GM21786 (cell line): ENCODE results near the gene EPN1.

Experiments
- ATAC-seq: cut with Tn5 transposase; IDR thresholded peaks from one replicate; pipeline ENCODE4 v1.9.1; 2021; ENCODE audit not compliant: unreplicated experiment

EPN1 gene

DNA sequence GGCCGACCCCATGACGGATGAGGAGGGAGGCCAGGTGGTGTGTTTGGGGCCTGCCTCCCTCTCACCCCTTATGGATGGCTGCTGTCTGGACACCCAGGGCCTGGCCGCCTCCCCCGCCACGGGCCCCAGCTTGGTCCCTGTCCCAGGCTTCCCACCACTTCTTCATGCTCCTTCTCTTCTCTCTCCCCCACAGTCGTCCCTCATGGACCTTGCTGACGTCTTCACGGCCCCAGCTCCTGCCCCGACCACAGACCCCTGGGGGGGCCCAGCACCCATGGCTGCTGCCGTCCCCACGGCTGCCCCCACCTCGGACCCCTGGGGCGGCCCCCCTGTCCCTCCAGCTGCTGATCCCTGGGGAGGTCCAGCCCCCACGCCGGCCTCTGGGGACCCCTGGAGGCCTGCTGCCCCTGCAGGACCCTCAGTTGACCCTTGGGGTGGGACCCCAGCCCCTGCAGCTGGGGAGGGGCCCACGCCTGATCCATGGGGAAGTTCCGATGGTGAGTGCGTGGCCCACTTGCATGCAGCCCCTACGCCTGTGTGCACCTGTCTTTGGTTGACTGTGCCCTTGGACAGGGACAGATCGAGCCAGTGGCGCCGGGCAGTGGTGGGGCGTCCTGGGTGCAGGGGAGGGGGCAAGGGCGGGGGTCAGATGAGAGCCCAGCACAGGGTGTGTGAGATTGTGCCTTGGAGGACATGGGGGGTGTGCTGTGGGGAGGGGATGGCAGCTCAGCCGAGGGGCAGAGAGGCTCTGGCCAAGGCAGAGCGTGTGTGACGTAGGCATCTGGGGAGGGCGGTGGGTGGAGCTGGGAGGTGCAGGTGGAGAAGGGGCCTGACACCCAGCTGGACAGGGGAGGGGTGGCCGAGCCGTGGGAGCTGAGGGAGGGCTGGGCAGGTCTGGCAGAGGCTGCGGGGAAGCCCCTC, 16.8 kb downstream of the EPN1 start:
- ATAC-seq: no peak

DNA sequence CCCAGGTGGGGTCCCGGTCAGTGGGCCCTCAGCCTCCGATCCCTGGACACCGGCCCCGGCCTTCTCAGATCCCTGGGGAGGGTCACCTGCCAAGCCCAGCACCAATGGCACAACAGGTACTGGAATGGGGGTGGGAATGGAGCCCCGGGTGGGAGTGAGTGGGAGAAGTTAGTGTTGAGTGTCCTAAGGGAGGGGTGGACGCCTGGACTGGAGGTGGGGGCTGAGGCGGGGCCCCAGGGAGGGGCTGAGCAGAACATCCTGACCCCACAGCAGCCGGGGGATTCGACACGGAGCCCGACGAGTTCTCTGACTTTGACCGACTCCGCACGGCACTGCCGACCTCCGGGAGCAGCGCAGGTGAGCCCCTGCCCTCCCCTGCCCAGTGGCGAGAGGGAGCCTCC, 17.7 kb downstream of the EPN1 start:
- no peak for ATAC-seq

DNA sequence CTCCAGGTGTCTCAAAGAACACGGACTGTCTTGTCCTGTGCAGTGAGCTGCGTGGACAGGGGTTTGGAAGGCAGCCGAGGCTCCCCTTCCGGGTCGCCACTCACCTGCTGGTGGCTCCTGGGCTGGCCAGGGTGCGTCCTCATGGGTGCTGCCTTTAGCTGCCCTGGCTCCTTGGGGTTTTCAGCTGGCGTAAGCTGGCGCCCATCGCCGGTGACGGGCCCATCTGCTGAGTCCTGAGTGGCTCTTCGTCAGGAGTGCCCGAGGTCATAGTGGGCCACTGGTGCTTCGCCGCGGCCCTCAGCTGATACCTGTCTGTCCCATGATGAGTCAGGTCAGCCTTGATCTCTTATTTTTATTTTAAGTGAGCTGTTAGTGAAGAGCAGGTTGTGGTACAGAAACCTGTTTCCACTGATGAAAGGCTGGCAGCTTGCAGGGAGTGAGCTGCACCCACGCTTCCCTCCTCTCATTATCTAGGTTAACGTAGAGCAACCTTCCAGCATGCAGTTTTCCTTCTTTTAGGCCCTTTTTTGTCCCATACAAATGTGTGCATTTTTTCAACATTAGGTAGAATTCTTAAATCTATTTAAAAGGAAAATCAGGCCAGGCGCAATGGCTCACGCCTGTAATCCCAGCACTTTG, 18.4 kb downstream of the EPN1 start:
- no peak for ATAC-seq

DNA sequence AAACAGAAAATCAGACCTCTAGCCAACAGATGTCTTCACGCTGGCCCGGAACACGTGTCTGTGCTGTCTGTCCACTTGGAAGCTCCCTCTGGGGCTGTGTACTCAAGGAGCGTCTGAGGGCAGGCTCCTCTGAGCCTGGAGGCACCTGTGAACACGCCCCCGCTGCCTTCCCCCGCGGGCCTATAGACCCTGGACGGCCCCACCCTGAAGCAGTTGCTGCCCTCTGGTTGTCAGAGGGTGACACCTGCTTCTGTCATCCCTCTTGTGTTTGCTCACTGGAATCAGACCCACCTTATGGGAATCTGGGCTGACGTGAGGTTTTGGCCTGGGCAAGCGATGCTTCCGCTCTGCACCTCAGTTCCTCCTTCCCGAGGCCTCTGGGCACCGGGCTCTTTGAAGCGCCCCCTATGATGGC, 19.2 kb downstream of the EPN1 start:
- ATAC-seq: no peak

GRCh38 chr19:55694656-55695491, 19.8 kb downstream of the EPN1 start:
- ATAC-seq: no peak

GRCh38 chr19:55695511-55696290, 20.7 kb downstream of the EPN1 start:
- ATAC-seq: no peak

- no peak for ATAC-seq
Measured at GRCh38 chr19:55696301-55697068, 21.5 kb downstream of the EPN1 start.

DNA sequence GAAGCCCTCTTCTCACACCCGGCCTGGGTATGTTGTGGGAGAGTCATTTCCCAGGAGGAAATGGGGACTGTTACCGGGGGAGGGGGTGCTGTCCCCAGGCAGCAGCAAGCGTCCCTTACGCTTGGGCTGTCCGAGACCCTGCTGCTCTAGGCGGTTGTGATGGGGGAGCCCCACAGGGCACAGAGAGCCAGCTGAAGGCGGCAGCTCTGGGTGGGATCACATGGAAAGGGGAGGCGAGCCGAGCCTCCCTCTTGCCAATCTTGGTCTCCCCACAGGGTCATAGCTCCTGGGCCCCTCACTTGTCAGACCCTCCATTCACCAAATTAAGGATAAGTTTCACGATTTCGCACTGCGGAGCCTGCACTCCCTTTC, 22.0 kb downstream of the EPN1 start:
- no peak for ATAC-seq

DNA sequence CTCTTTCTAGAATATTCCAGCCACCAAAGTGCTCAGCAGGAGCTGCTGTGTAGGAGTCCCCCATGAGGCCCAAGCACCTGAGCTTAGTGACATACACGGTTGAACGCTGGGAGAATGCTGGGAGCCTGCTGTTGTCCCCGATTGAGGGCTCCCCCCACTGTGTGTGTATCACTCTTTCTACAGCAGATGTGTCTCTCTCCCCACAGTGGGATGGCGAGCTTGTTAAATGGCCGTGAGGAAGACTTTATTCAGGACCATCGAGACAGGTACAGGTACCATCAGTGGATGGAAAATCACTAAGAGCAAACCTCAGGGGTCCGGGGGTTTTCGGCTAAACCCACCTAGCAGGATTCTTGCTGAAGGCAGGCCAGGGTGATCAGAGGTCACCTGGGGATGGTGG, 22.7 kb downstream of the EPN1 start:
- no peak for ATAC-seq

DNA sequence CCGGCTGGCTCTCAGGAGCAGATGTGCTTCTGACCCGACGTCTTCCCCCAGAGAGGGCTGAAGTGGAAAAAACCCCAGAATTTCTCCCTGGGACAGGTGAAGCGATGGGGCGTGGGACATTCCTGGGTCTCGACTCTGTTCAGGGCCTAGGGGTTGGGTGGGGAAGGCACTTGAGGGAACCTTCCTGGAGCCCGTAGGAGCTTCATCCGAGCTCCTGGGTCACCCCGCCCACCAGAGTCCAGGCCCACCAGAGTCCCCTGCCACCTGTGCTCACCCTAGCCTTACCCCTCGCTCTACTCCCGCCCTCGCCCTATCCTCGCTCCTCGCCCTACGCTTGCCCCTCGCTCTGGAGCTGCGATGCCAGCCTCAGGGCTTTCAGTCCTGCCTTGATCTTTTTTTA, 23.2 kb downstream of the EPN1 start:
- no peak for ATAC-seq

GRCh38 chr19:55699221-55699620, 24.2 kb downstream of the EPN1 start:
- ATAC-seq: no peak

DNA sequence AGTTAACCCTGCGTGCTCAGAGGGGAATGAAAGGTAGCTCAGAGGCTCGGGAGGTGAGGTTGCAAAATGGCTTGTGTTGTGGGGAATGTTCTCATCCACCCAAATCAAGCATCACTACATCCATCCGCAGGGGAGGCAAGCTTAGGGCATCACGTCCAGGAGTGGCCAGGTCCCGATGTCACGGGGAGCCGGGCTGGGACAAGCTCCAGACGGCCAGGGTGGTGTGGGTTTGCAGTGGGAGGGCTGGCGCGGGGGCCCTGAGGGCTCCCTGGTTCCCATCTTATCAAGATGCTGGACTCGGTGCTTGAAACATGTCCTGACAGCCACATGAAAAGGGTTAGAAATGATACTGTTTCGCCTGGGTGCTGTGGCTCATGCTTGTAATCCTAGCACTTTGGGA, 25.8 kb downstream of the EPN1 start:
- no peak for ATAC-seq

DNA sequence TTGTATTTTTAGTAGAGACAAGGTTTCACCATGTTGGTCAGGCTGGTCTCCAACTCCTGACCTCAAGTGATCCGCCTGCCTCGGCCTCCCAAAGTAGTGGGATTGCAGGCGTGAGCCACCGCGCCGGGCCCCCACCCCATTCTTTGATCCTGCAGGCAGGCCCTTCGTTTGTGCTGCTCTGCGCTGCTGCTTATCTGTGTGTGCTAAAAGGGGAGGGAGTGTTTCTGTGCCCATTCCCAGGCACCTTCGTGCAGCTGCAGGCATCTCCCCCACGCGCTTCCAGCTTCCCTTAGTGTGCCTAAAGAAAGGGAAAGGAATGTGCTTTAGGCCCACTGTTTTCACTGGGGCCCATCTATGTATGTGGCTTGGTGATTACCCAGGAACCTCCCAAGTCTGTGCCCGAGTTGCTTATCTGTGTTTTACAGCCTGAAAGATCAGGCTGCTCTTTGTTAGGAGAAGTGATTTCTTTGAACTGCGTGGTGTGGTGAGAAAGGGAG, 27.2 kb downstream of the EPN1 start:
- no peak for ATAC-seq

DNA sequence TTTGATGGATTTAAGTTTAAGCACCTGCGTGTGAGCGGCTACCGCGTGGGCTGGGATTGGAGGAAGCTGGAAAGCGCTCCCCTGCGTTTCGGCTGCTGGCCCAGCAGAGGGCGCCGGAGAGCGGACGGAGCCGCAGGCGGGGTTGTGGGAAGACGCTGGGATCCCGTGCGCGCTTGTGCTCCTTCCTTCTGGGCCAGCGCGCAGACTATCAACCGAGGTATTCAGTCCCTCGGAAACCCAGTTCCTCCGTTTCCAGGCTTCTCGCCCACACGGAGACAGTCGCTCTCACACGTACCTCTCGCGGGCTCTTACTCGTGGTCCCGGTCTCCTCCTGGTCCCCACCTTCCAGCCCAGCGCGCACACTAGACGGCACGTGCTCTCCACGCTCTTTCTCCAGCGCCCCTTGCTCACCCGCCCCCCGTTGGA, 28.8 kb downstream of the EPN1 start:
- ATAC-seq: no peak

- no peak for ATAC-seq
Measured at GRCh38 chr19:55704494-55705245, 29.6 kb downstream of the EPN1 start.

- ATAC-seq: no peak
Measured at GRCh38 chr19:55705972-55706371, 30.9 kb downstream of the EPN1 start.

- ATAC-seq: no peak
Measured at GRCh38 chr19:55711719-55712118, 36.7 kb downstream of the EPN1 start.

- no peak for ATAC-seq
Measured at GRCh38 chr19:55712804-55713631, 38.0 kb downstream of the EPN1 start.
